Uterus (tissue), 4 donors: Measurements from ENCODE around the gene MTUS2. TPM values are rescaled to one million over a fixed set of nuclear protein-coding genes. Genes with fewer than 3 reads are reported as not detected.

ENCODE experiments used
- DNase-seq, 2 donors: peaks; one replicate each; pipeline ENCODE4 v3.0.0-alpha.2; 2019 to 2020
- H3K27ac ChIP-seq, 2 donors: fragments of 200-600 bp; sonication (generic); 1 replicate in 1 of 2; 2 replicates in 1 of 2; pipeline ENCODE4 v1.5.1; 2016 to 2018
- H3K27me3 ChIP-seq, 2 donors: fragments of 200-600 bp; sonication (generic); one replicate each; pipeline ENCODE4 v1.5.1; 2018 to 2019; ENCODE audit warnings: control low read depth in 1 of 2
- H3K36me3 ChIP-seq, 2 donors: fragments of 200-600 bp; sonication (generic); one replicate each; pipeline ENCODE4 v1.5.1; 2019; ENCODE audit warnings: control low read depth in 1 of 2
- H3K4me1 ChIP-seq, 2 donors: fragments of 200-600 bp; sonication (generic); one replicate each; pipeline ENCODE4 v1.5.1; 2018 to 2019; ENCODE audit warnings: control low read depth in 1 of 2
- H3K4me3 ChIP-seq, 2 donors: fragments of 200-600 bp; sonication (generic); 1 replicate in 1 of 2; 2 replicates in 1 of 2; pipeline ENCODE4 v1.5.1; 2018 to 2019; ENCODE audit warnings: mild to moderate bottlenecking in 1 of 2
- H3K9me3 ChIP-seq, 2 donors: fragments of 200-600 bp; sonication (generic); one replicate each; pipeline ENCODE4 v1.5.1; 2019; ENCODE audit warnings: control low read depth in 1 of 2
- POLR2A ChIP-seq, 2 donors: fragments of 450-650 bp; IDR thresholded peaks; one replicate each; pipeline ENCODE4 v1.6.1; 2016; ENCODE audit warnings: antibody characterized with exemption in 2 of 2, mild to moderate bottlenecking in 1 of 2, moderate library complexity in 1 of 2
- intact Hi-C: fragments of 100-400 bp; cut with DNase I; formaldehyde crosslinking; loops from one replicate; pipeline ENCODE4 v1.15.1; 2023; ENCODE audit warnings: low total_unique reads
- total RNA-seq, 4 donors: library from RNA; depleted of rRNA in 3 of 4; stranded (reverse); fragments of >200 nt in 3 of 4; gene quantifications; one replicate each; pipeline versions ENCODE4 v1.1.0 to v1.2.4, GENCODE V29; 2014 to 2023
- TF ChIP-seq, protein P1 (sequence below), 4 experiments: fragments of 200-600 bp in 2 of 4; fragments of 450-650 bp in 2 of 4; sonication (generic) in 2 of 4; IDR thresholded peaks; one replicate each; pipeline ENCODE4 v1.5.1; 2016 to 2019; ENCODE audit warnings: antibody characterized with exemption in 4 of 4, mild to moderate bottlenecking in 2 of 4, moderate library complexity in 1 of 4
- donor health status: DM: yes; HTN: yes; CAD: no.

The MTUS2 gene
- total RNA-seq, 4 donors from 2014 or later = 0.26 to 4.0 (median 3.6) TPM; not detected in 1

DNA sequence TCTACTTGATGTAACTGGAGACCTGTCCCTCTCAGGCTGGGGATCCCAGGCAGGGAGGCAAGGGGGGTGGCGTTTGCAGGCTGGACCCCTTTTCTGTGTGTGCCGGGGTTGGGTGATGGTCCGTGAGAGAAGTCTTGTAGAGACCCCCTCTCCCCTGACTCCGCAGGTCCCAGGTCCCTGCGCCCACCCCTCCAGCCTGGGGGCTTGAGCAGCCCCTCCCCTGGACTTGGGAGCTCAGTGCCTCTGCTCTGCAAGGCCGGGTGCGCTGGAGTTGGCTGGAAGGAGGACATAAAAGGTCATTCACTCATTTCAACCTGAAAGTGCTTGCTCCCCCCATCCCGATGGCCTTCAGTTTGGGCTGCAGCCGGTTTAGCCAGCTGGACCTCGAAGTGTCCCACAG is 685.8 kb downstream of the MTUS2 start:
- peaks cover 3 to 8% of the 10 kb centered on the region in 2 donors for H3K4me1 ChIP-seq
- H3K36me3 ChIP-seq = no peaks in the 10 kb centered on the region
- H3K27ac ChIP-seq = no peak overlapping the region
- intact Hi-C loops = no loop called here
- no peak overlapping the region for H3K4me3 ChIP-seq
- no peaks in the 10 kb centered on the region for H3K27me3 ChIP-seq
- DNase-seq = no peak
- TF ChIP-seq, protein P1, sequence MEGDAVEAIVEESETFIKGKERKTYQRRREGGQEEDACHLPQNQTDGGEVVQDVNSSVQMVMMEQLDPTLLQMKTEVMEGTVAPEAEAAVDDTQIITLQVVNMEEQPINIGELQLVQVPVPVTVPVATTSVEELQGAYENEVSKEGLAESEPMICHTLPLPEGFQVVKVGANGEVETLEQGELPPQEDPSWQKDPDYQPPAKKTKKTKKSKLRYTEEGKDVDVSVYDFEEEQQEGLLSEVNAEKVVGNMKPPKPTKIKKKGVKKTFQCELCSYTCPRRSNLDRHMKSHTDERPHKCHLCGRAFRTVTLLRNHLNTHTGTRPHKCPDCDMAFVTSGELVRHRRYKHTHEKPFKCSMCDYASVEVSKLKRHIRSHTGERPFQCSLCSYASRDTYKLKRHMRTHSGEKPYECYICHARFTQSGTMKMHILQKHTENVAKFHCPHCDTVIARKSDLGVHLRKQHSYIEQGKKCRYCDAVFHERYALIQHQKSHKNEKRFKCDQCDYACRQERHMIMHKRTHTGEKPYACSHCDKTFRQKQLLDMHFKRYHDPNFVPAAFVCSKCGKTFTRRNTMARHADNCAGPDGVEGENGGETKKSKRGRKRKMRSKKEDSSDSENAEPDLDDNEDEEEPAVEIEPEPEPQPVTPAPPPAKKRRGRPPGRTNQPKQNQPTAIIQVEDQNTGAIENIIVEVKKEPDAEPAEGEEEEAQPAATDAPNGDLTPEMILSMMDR (IDR thresholded peaks at IDR 0.05) = no peak
- no peak for TF ChIP-seq POLR2A (IDR thresholded peaks at IDR 0.05)
- H3K9me3 ChIP-seq = no peaks in the 10 kb centered on the region

DNA sequence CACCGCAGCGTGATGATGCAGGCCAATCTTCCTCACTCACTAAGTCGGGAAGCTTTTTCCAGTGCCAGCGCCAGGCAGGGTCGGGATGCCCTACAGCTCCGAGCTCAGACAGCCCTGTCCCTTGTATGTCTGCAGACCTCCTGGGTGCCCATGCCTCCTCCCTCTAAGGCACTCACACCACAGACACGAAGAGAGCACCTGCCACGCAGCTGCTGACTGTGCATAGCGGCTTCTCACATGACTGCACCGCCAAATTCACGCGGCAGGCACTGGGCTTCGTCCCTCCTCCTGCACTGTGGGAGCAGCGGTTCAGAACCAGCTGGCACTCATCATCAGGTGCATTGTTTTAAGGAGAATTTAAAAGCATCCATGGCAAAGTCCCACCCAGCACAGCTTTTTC is 687.2 kb downstream of the MTUS2 start:
- peaks cover 3 to 16% of the 10 kb centered on the region in 2 donors for H3K4me1 ChIP-seq
- peak overlapping the region; percentile 57 to 68 for H3K27ac ChIP-seq
- H3K27me3 ChIP-seq = no peaks in the 10 kb centered on the region
- TF ChIP-seq, protein P1 (IDR thresholded peaks at IDR 0.05) = no peak
- no peak for TF ChIP-seq POLR2A (IDR thresholded peaks at IDR 0.05)
- peak in 1 of 2 donors; percentile 37 for DNase-seq
- H3K36me3 ChIP-seq = no peaks in the 10 kb centered on the region
- H3K9me3 ChIP-seq = no peaks in the 10 kb centered on the region
- intact Hi-C loops = no loop called here
- no peak overlapping the region for H3K4me3 ChIP-seq

DNA sequence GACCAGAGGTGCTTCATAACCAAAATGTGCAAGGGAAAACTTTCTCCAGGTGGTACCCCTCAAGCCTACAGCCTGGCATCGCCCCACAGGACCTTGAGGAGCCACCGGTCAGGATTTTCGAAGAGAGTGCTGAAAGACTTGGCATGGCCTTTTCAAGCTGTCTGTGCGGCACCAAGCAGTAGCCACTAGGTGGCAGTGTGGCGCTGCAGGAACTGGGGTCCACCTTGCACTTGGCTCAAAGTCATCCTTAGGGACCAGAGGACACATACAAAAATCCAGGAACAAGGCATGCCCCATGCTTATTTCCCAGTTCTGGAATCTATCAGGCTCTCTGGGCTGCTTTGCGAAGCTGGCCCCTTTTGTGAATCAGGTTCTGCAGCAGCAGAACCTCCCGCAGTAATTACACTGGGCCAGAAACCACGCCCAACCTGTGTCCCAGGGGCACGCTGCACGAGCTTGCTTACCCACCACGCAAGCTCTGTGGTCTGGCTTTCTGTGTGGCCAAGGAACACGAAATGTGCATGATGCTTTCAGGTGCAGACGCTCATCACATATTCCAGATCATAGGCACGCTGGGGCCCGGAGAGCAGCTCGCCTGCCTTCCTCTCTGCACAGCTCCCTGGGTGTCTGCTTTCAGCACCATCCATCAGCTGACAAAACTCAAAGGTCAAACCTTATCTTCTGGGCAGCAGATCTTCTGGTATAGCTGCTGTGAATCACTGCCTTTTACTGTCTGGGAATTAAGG is 688.2 kb downstream of the MTUS2 start:
- H3K36me3 ChIP-seq = no peaks in the 10 kb centered on the region
- H3K27ac ChIP-seq = peak overlapping the region; percentile 57 to 68
- H3K4me1 ChIP-seq = peaks cover 3 to 16% of the 10 kb centered on the region in 2 donors
- TF ChIP-seq, protein P1 (IDR thresholded peaks at IDR 0.05) = peak; percentile 85 to 98 (median 94)
- TF ChIP-seq POLR2A (IDR thresholded peaks at IDR 0.05) = no peak
- DNase-seq = peak; percentile 86 to 89
- no peaks in the 10 kb centered on the region for H3K9me3 ChIP-seq
- H3K27me3 ChIP-seq = no peaks in the 10 kb centered on the region
- intact Hi-C loops = no loop called here
- H3K4me3 ChIP-seq = no peak overlapping the region

DNA sequence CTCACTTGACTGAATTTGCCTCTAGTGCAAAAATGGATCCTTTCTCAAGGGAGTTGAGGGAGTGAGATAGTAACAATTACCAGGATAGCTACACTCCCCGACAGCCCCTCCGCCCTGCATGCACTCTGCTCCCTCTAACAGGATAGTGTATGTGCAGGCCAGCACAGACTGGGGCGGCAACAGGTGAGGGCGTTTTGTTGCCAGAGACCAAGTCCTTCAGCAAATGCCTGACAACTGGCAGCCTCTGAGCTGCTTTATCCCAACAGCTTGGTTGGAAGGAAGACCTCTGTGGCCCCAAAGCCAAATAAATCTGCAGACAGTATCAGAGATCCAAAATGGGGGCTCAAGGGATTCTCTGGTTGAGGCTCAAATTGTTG is 688.7 kb downstream of the MTUS2 start:
- H3K27ac ChIP-seq = no peak overlapping the region
- intact Hi-C loops = no loop called here

More for the DNA sequence above, 688.7 kb downstream of the MTUS2 start:
- Histone ChIP-seq H3K4me3 (no peak overlapping the region), H3K4me1 (peaks cover 3 to 16% of the 10 kb centered on the region in 2 donors), H3K36me3 (no peaks in the 10 kb centered on the region), H3K27me3 (no peaks in the 10 kb centered on the region), H3K9me3 (no peaks in the 10 kb centered on the region)
- no peak for DNase-seq
- TF ChIP-seq POLR2A (IDR thresholded peaks at IDR 0.05) = no peak
- TF ChIP-seq, protein P1 (IDR thresholded peaks at IDR 0.05) = no peak
